T-cell (primary cell): ENCODE measurements around the gene PFDN5. TPM values are rescaled to one million over a fixed set of nuclear protein-coding genes. Genes with fewer than 3 reads are reported as not detected.
"Not testable (repeated sequence)": the region's sequence is repeated elsewhere in the genome, so short reads cannot be mapped to it uniquely, and the experiment has no call there.

Experiments used
- ATAC-seq, 4 experiments: fragments of 200-7000 bp in 3 of 4; fragments of 150-1000 bp in 1 of 4; cut with Tn5 transposase; replicated peaks in 1 of 4; 1 replicate in 3 of 4; 2 replicates in 1 of 4; pipeline ENCODE4 v1.10.0; 2021; ENCODE audit warnings: moderate library complexity in 3 of 4, mild to moderate bottlenecking in 2 of 4, moderate number of reproducible peaks in 1 of 4
- CTCF ChIA-PET, 2 donors: fragments of 300-600 bp; sonication (Branson Sonifier 250); formaldehyde crosslinking; loops; one replicate each; lab custom pipeline; 2022; ENCODE audit warnings: antibody characterized with exemption in 2 of 2; lab: Charles Lee
- POLR2A ChIA-PET, 2 donors: fragments of 300-600 bp; sonication (Branson Sonifier 250); formaldehyde crosslinking; loops; one replicate each; lab custom pipeline; 2022; ENCODE audit warnings: antibody characterized with exemption in 2 of 2; lab: Charles Lee
- DNase-seq, 35 experiments: peaks; one replicate each; pipeline versions ENCODE4 v3.0.0 to v3.0.0-alpha.2; 2013 to 2023
- H3K27ac ChIP-seq: one replicate; pipeline ENCODE4 v1.5.1; 2013; ENCODE audit warnings: low read length
- H3K27me3 ChIP-seq, 2 experiments: replicated peaks in 1 of 2; 1 replicate in 1 of 2; 2 replicates in 1 of 2; pipeline versions ENCODE4 v1.6.1 to v1.7.0; 2013; ENCODE audit warnings: low read length in 1 of 2, mixed read lengths in 1 of 2; ENCODE audit not compliant: control insufficient read depth in 2 of 2, insufficient read depth in 2 of 2; ENCODE audit errors: extremely low read depth in 1 of 2
- H3K36me3 ChIP-seq, 2 donors: 1 replicate in 1 of 2; 2 replicates in 1 of 2; pipeline versions ENCODE4 v1.6.1 to v1.7.0; 2013; ENCODE audit warnings: low read length in 1 of 2; ENCODE audit not compliant: control insufficient read depth in 2 of 2, insufficient read depth in 1 of 2; ENCODE audit errors: extremely low read depth in 1 of 2
- H3K4me1 ChIP-seq, 2 experiments: 1 replicate in 1 of 2; 2 replicates in 1 of 2; pipeline versions ENCODE4 v1.6.1 to v1.7.0; 2013; ENCODE audit warnings: low read length in 2 of 2, mixed read lengths in 1 of 2; ENCODE audit not compliant: insufficient read depth in 2 of 2, control insufficient read depth in 1 of 2; ENCODE audit errors: extremely low read depth in 1 of 2
- H3K4me3 ChIP-seq, 2 donors: 1 replicate in 1 of 2; 2 replicates in 1 of 2; pipeline versions ENCODE4 v1.5.1 to v1.7.0; 2013; ENCODE audit warnings: mild to moderate bottlenecking in 2 of 2, low read length in 1 of 2, moderate library complexity in 1 of 2; ENCODE audit not compliant: control insufficient read depth in 1 of 2; ENCODE audit errors: extremely low read depth in 1 of 2
- H3K9me3 ChIP-seq: 2 replicates; pipeline ENCODE4 v1.7.0; 2013
- H3K27ac Mint-ChIP-seq, 2 donors: one replicate each; pipeline ENCODE4 v1.8.0; 2020 to 2021; ENCODE audit warnings: mild to moderate bottlenecking in 2 of 2, mixed read lengths in 2 of 2
- H3K27me3 Mint-ChIP-seq, 2 donors: one replicate each; pipeline ENCODE4 v1.8.0; 2021 to 2022; ENCODE audit warnings: mixed read lengths in 2 of 2
- H3K36me3 Mint-ChIP-seq: one replicate; pipeline ENCODE4 v1.8.0; 2021; ENCODE audit warnings: mixed read lengths
- H3K4me1 Mint-ChIP-seq, 3 donors: one replicate each; pipeline ENCODE4 v1.8.0; 2020 to 2022; ENCODE audit warnings: mixed read lengths in 3 of 3, mild to moderate bottlenecking in 1 of 3
- H3K4me3 Mint-ChIP-seq, 3 donors: one replicate each; pipeline ENCODE4 v1.8.0; 2020 to 2022; ENCODE audit warnings: mild to moderate bottlenecking in 3 of 3, mixed read lengths in 3 of 3, moderate library complexity in 3 of 3
- H3K9me3 Mint-ChIP-seq, 3 donors: one replicate each; pipeline ENCODE4 v1.8.0; 2020 to 2022; ENCODE audit warnings: mixed read lengths in 3 of 3
- WGBS: methylation state at CpG from one replicate; pipeline ENCODE4 v1.1.5; 2013; ENCODE audit warnings: missing lambda C conversion rate; ENCODE audit not compliant: insufficient coverage; 5-methylcytosine and 5-hydroxymethylcytosine counted together
- total RNA-seq, 35 experiments: library from RNA in 6 of 35; stranded (reverse) in 6 of 35; fragments of 120-200 nt in 1 of 35; gene quantifications; one replicate each; pipeline versions ENCODE4 v1.2.1 to v1.2.4 and lab custom pipeline; 2013 to 2026

Gene PFDN5
- total RNA-seq, 5 donors from 2014 or later (not counting 1 experiment from before 2014, with no cell fraction given), result 591 to 643 (median 612) TPM

GRCh38 chr12:53290661-53291060 is 4.7 kb upstream of the PFDN5 start:
- Mint-ChIP-seq H3K36me3 (peaks cover 2% of the 10 kb centered on the region), H3K4me3 (no peak overlapping the region), H3K9me3 (no peaks in the 10 kb centered on the region), H3K27ac (no peak overlapping the region), H3K4me1 (peaks cover 16 to 18% (median 17%) of the 10 kb centered on the region in 3 donors), H3K27me3 (no peaks in the 10 kb centered on the region)
- POLR2A ChIA-PET, result interaction anchor here in 1 of 2 donors (0.6 kb wide), 1 partner anchor 1011 kb away, joined by 6 read pairs; no protein-coding TSS in a partner anchor
- CTCF ChIA-PET, result interaction anchor here (0.6 to 1.6 kb wide), 7 partner anchors 24 to 131 kb away, joined by 3 to 6 read pairs (median 4); partner anchors contain the start of gene AAAS (in 1 of the 2)
- Histone ChIP-seq H3K27ac (no peak overlapping the region), H3K9me3 (no peaks in the 10 kb centered on the region), H3K27me3 (no peaks in the 10 kb centered on the region), H3K4me1 (peaks cover 0 to 16% of the 10 kb centered on the region in 2 experiments), H3K4me3 (no peak overlapping the region), H3K36me3 (no peaks in the 10 kb centered on the region)
- no peak for DNase-seq
- ATAC-seq, result no peak
- 73% methylated on average over 3 of the region's 9 CpGs for WGBS

GRCh38 chr12:53292426-53292825 is 2.9 kb upstream of the PFDN5 start:
- CTCF ChIA-PET, result no interaction called here

GRCh38 chr12:53295891-53296219 is 513 bp downstream of the PFDN5 start:
- WGBS, result 17% methylated on average over 7 of the region's 12 CpGs
- POLR2A ChIA-PET, result interaction anchor here (0.6 to 2.1 kb wide), 5 partner anchors 25 to 153 kb away, joined by 3 to 9 read pairs (median 3); partner anchors contain the start of genes AAAS (in 1 of the 2), PRR13 (in 1 of the 2) and ZNF740 (in 1 of the 2)
- H3K27me3 ChIP-seq, result no peaks in the 10 kb centered on the region
- H3K4me3 ChIP-seq, result peak overlapping the region; percentile 88 to 96
- Mint-ChIP-seq H3K27me3 (no peaks in the 10 kb centered on the region), H3K4me1 (peaks cover 54 to 59% (median 56%) of the 10 kb centered on the region in 3 donors), H3K4me3 (peak overlapping the region; percentile 98 to 99 (median 98)), H3K9me3 (no peaks in the 10 kb centered on the region), H3K27ac (peak overlapping the region; percentile 96 to 99), H3K36me3 (peaks cover 31% of the 10 kb centered on the region)
- DNase-seq, result no peak
- peak in 1 of 4 experiments; percentile 0 for ATAC-seq
- no peaks in the 10 kb centered on the region for H3K9me3 ChIP-seq
- H3K27ac ChIP-seq, result peak overlapping the region; percentile 76
- H3K4me1 ChIP-seq, result peaks cover 12 to 46% of the 10 kb centered on the region in 2 experiments
- peaks cover 3 to 20% of the 10 kb centered on the region in 2 donors for H3K36me3 ChIP-seq
- CTCF ChIA-PET, result interaction anchor here (0.5 to 3.9 kb wide), 14 partner anchors 25 to 338 kb away, joined by 3 to 53 read pairs (median 4); partner anchors contain the start of genes AAAS (in 2 of the 2), CSAD (in 1 of the 2), SPRYD3 (in 1 of the 2) and TARBP2 (in 1 of the 2)

More at GRCh38 chr12:53292426-53292825, 2.9 kb upstream of the PFDN5 start:
- no peaks in the 10 kb centered on the region for H3K9me3 Mint-ChIP-seq
- Histone ChIP-seq H3K36me3 (peaks cover 0 to 3% of the 10 kb centered on the region in 2 donors), H3K9me3 (no peaks in the 10 kb centered on the region), H3K27me3 (no peaks in the 10 kb centered on the region), H3K27ac (no peak overlapping the region), H3K4me3 (no peak overlapping the region), H3K4me1 (peaks cover 6 to 27% of the 10 kb centered on the region in 2 experiments)
- H3K27ac Mint-ChIP-seq, result no peak overlapping the region
- H3K4me3 Mint-ChIP-seq, result no peak overlapping the region
- H3K36me3 Mint-ChIP-seq, result peaks cover 4% of the 10 kb centered on the region
- no peak for DNase-seq
- H3K27me3 Mint-ChIP-seq, result no peaks in the 10 kb centered on the region
- POLR2A ChIA-PET, result interaction anchor here in 1 of 2 donors (0.6 kb wide), 1 partner anchor 135 kb away, joined by 3 read pairs; no protein-coding TSS in a partner anchor
- peaks cover 32 to 34% (median 32%) of the 10 kb centered on the region in 3 donors for H3K4me1 Mint-ChIP-seq
- ATAC-seq, result no peak

GRCh38 chr12:53297106-53297505 is 1.8 kb downstream of the PFDN5 start:
- H3K27me3 Mint-ChIP-seq, H3K9me3 ChIP-seq, H3K4me3 ChIP-seq, ATAC-seq, DNase-seq, H3K27me3 ChIP-seq, H3K27ac ChIP-seq, H3K9me3 Mint-ChIP-seq: not testable (repeated sequence)
- WGBS, result 100% methylated on average over 7 of the region's 10 CpGs
- peaks cover 38% of the 10 kb centered on the region for H3K36me3 Mint-ChIP-seq
- CTCF ChIA-PET, result interaction anchor here (0.6 to 3.9 kb wide), 5 partner anchors 22 to 83 kb away, joined by 3 to 53 read pairs (median 5); partner anchors contain the start of gene AAAS (in 2 of the 2)
- H3K27ac Mint-ChIP-seq, result peak overlapping the region; percentile 44 to 96
- H3K36me3 ChIP-seq, result peaks cover 3 to 21% of the 10 kb centered on the region in 2 donors
- H3K4me1 ChIP-seq, result peaks cover 12 to 57% of the 10 kb centered on the region in 2 experiments
- peaks cover 67 to 69% (median 69%) of the 10 kb centered on the region in 3 donors for H3K4me1 Mint-ChIP-seq
- peak overlapping the region; percentile 42 to 99 (median 98) for H3K4me3 Mint-ChIP-seq
- POLR2A ChIA-PET, result interaction anchor here in 1 of 2 donors (0.6 kb wide), 1 partner anchor 295 kb away, joined by 3 read pairs; no protein-coding TSS in a partner anchor

- H3K9me3 ChIP-seq, result no peaks in the 10 kb centered on the region
- CTCF ChIA-PET, result interaction anchor here (0.6 to 3.9 kb wide), 5 partner anchors 23 to 84 kb away, joined by 3 to 13 read pairs (median 5); partner anchors contain the start of gene AAAS (in 2 of the 2)
- no peaks in the 10 kb centered on the region for H3K27me3 ChIP-seq
- WGBS, result no CpG with 5 or more reads among the region's 5 CpGs
- POLR2A ChIA-PET, result interaction anchor here in 1 of 2 donors (0.6 to 1.3 kb wide), 4 partner anchors 10 to 224 kb away, joined by 3 to 9 read pairs (median 4); partner anchors contain the start of gene AAAS
- no peak overlapping the region for H3K4me3 ChIP-seq
- H3K27ac Mint-ChIP-seq, result peak overlapping the region in 1 of 2 donors; percentile 39
- ATAC-seq, result no peak
- H3K4me3 Mint-ChIP-seq, result peak overlapping the region; percentile 47 to 91 (median 59)
- H3K27ac ChIP-seq, result no peak overlapping the region
- no peak for DNase-seq
- H3K4me1 Mint-ChIP-seq, result peaks cover 76 to 79% (median 77%) of the 10 kb centered on the region in 3 donors
- H3K4me1 ChIP-seq, result peaks cover 12 to 65% of the 10 kb centered on the region in 2 experiments
- no peaks in the 10 kb centered on the region for H3K9me3 Mint-ChIP-seq
- no peaks in the 10 kb centered on the region for H3K27me3 Mint-ChIP-seq
- peaks cover 8 to 31% of the 10 kb centered on the region in 2 donors for H3K36me3 ChIP-seq
- peaks cover 45% of the 10 kb centered on the region for H3K36me3 Mint-ChIP-seq
Observed at GRCh38 chr12:53298164-53298563, 2.8 kb downstream of the PFDN5 start.

GRCh38 chr12:53299101-53299453 is 3.7 kb downstream of the PFDN5 start:
- Histone ChIP-seq H3K9me3 (no peaks in the 10 kb centered on the region), H3K4me1 (peaks cover 12 to 66% of the 10 kb centered on the region in 2 experiments), H3K27ac (peak overlapping the region; percentile 72), H3K4me3 (peak overlapping the region in 1 of 2 donors; percentile 71), H3K36me3 (peaks cover 8 to 36% of the 10 kb centered on the region in 2 donors), H3K27me3 (no peaks in the 10 kb centered on the region)
- Mint-ChIP-seq H3K9me3 (no peaks in the 10 kb centered on the region), H3K36me3 (peaks cover 48% of the 10 kb centered on the region), H3K4me1 (peaks cover 76 to 81% (median 80%) of the 10 kb centered on the region in 3 donors), H3K27ac (peak overlapping the region; percentile 86 to 94), H3K27me3 (no peaks in the 10 kb centered on the region), H3K4me3 (peak overlapping the region; percentile 91 to 99 (median 96))
- DNase-seq, result peak in 3 of 35 experiments; percentile 5 to 39 (median 22)
- ChIA-PET POLR2A (interaction anchor here (0.5 to 1.3 kb wide), 3 partner anchors 9 to 33 kb away, joined by 5 to 9 read pairs (median 6); partner anchors contain the start of gene AAAS (in 1 of the 2)), CTCF (interaction anchor here in 1 of 2 donors (0.9 to 3.0 kb wide), 5 partner anchors 23 to 79 kb away, joined by 3 to 20 read pairs (median 4); partner anchors contain the start of genes AAAS and ESPL1)
- ATAC-seq, result no peak
- 44% methylated on average over 2 of the region's 5 CpGs for WGBS
